Trophoblast cell (in vitro differentiated cells and primary cell): ENCODE data around the gene ABCA13.
A peak's percentile ranks its signal among the peaks of the same experiment; 100 is the strongest.

ENCODE experiments used
- DNase-seq, 2 donors: peaks; one replicate each; pipeline ENCODE4 v3.0.0-alpha.2; 2016
- H2AFZ ChIP-seq: 2 replicates; pipeline ENCODE4 v1.6.1; 2013; ENCODE audit warnings: low read length, moderate library complexity, mild to moderate bottlenecking; ENCODE audit not compliant: insufficient read depth, poor library complexity
- H2AK5ac ChIP-seq: 2 replicates; pipeline ENCODE4 v1.6.1; 2013; ENCODE audit warnings: mild to moderate bottlenecking, low read length
- H2BK120ac ChIP-seq: 2 replicates; pipeline ENCODE4 v1.6.1; 2013; ENCODE audit warnings: low read length, mild to moderate bottlenecking, moderate library complexity; ENCODE audit not compliant: insufficient read depth, poor library complexity
- H2BK12ac ChIP-seq: 2 replicates; pipeline ENCODE4 v1.6.1; 2013; ENCODE audit warnings: mild to moderate bottlenecking, low read length, moderate library complexity
- H2BK5ac ChIP-seq: 2 replicates; pipeline ENCODE4 v1.6.1; 2013; ENCODE audit warnings: low read length, low read depth, moderate library complexity, mild to moderate bottlenecking; ENCODE audit not compliant: poor library complexity
- H3K14ac ChIP-seq: 2 replicates; pipeline ENCODE4 v1.6.1; 2013; ENCODE audit warnings: mild to moderate bottlenecking, low read length
- H3K18ac ChIP-seq: 2 replicates; pipeline ENCODE4 v1.6.1; 2013; ENCODE audit warnings: mild to moderate bottlenecking, low read length
- H3K23ac ChIP-seq: 2 replicates; pipeline ENCODE4 v1.6.1; 2013; ENCODE audit warnings: low read length
- H3K27ac ChIP-seq: 2 replicates; pipeline ENCODE4 v1.5.1; 2013; ENCODE audit warnings: low read depth, mild to moderate bottlenecking, inconsistent platforms, low read length, moderate library complexity
- H3K27me3 ChIP-seq: 2 replicates; pipeline ENCODE4 v1.6.1; 2013; ENCODE audit warnings: inconsistent platforms, mild to moderate bottlenecking, low read length, moderate library complexity; ENCODE audit not compliant: insufficient read depth
- H3K36me3 ChIP-seq, 2 experiments: 1 replicate in 1 of 2; 2 replicates in 1 of 2; pipeline ENCODE4 v1.6.1; 2013; ENCODE audit warnings: low read length in 2 of 2, mild to moderate bottlenecking in 2 of 2, moderate library complexity in 1 of 2; ENCODE audit not compliant: insufficient read depth in 2 of 2, control insufficient read depth in 1 of 2
- H3K4ac ChIP-seq: 2 replicates; pipeline ENCODE4 v1.6.1; 2013; ENCODE audit warnings: low read depth, mild to moderate bottlenecking, low read length, moderate library complexity
- H3K4me1 ChIP-seq, 2 experiments: 1 replicate in 1 of 2; 2 replicates in 1 of 2; pipeline ENCODE4 v1.6.1; 2013; ENCODE audit warnings: low read length in 2 of 2, mild to moderate bottlenecking in 2 of 2, moderate library complexity in 1 of 2; ENCODE audit not compliant: insufficient read depth in 2 of 2, control insufficient read depth in 1 of 2
- H3K4me2 ChIP-seq: 2 replicates; pipeline ENCODE4 v1.6.1; 2013; ENCODE audit warnings: inconsistent platforms, mild to moderate bottlenecking, low read length, moderate library complexity
- H3K4me3 ChIP-seq: 2 replicates; pipeline ENCODE4 v1.5.1; 2013; ENCODE audit warnings: mild to moderate bottlenecking, low read depth, low read length, inconsistent platforms
- H3K79me1 ChIP-seq: one replicate; pipeline ENCODE4 v1.6.1; 2013; ENCODE audit warnings: low read length
- H3K79me2 ChIP-seq: 2 replicates; pipeline ENCODE4 v1.6.1; 2013; ENCODE audit warnings: low read length, mild to moderate bottlenecking; ENCODE audit not compliant: control insufficient read depth, insufficient read depth, poor library complexity
- H3K9ac ChIP-seq: 2 replicates; pipeline ENCODE4 v1.6.1; 2013; ENCODE audit warnings: mild to moderate bottlenecking, low read length
- H3K9me3 ChIP-seq: 2 replicates; pipeline ENCODE4 v1.6.1; 2013; ENCODE audit warnings: low read depth, mild to moderate bottlenecking, control low read depth, inconsistent platforms, low read length; ENCODE audit not compliant: insufficient read depth
- H4K12ac ChIP-seq: 2 replicates; pipeline ENCODE4 v1.6.1; 2013; ENCODE audit warnings: low read depth, mild to moderate bottlenecking, low read length, moderate library complexity
- H4K8ac ChIP-seq: 2 replicates; pipeline ENCODE4 v1.6.1; 2013; ENCODE audit warnings: low read depth, mild to moderate bottlenecking, low read length, moderate library complexity
- H4K91ac ChIP-seq: one replicate; pipeline ENCODE4 v1.6.1; 2013; ENCODE audit warnings: low read depth, mild to moderate bottlenecking, low read length, moderate library complexity
- WGBS: extraction: QIAGEN DNeasy Blood & Tissue Kit; methylation state at CpG from one replicate; pipeline ENCODE4 v1.1.7; 2013; ENCODE audit warnings: missing lambda C conversion rate; ENCODE audit not compliant: insufficient read length, insufficient coverage; ENCODE audit errors: extremely low coverage; 5-methylcytosine and 5-hydroxymethylcytosine counted together

The ABCA13 gene

GRCh38 chr7:48363174-48363573, 191.9 kb downstream of the ABCA13 start:
- Histone ChIP-seq H3K4ac (no peak overlapping the region), H3K4me1 (peaks cover 3% of the 10 kb centered on the region in 2 experiments), H3K9me3 (no peaks in the 10 kb centered on the region), H2AFZ (no peak overlapping the region), H3K79me2 (no peaks in the 10 kb centered on the region), H3K27ac (no peak overlapping the region), H3K4me3 (no peak overlapping the region), H3K36me3 (no peaks in the 10 kb centered on the region), H2BK12ac (no peak overlapping the region), H4K8ac (no peak overlapping the region), H3K79me1 (no peaks in the 10 kb centered on the region), H3K14ac (no peak overlapping the region), H3K9ac (no peak overlapping the region), H3K4me2 (no peak overlapping the region), H2BK5ac (no peak overlapping the region), H2BK120ac (no peak overlapping the region), H4K91ac (no peak overlapping the region), H3K23ac (no peak overlapping the region), H2AK5ac (no peak overlapping the region), H3K18ac (no peak overlapping the region), H4K12ac (no peak overlapping the region), H3K27me3 (no peaks in the 10 kb centered on the region)
- DNase-seq = no peak
- WGBS = no CpG with 5 or more reads among the region's 3 CpGs

- Histone ChIP-seq H4K8ac (no peak overlapping the region), H2BK12ac (no peak overlapping the region), H3K4me2 (no peak overlapping the region), H3K79me1 (no peaks in the 10 kb centered on the region), H3K27ac (no peak overlapping the region), H3K23ac (no peak overlapping the region), H3K9me3 (no peaks in the 10 kb centered on the region), H3K9ac (no peak overlapping the region), H3K79me2 (no peaks in the 10 kb centered on the region), H3K36me3 (no peaks in the 10 kb centered on the region), H3K4me1 (peaks cover 3% of the 10 kb centered on the region in 2 experiments), H3K4me3 (no peak overlapping the region), H4K91ac (no peak overlapping the region), H3K4ac (no peak overlapping the region), H2AK5ac (no peak overlapping the region), H3K18ac (no peak overlapping the region), H2BK120ac (no peak overlapping the region), H3K27me3 (no peaks in the 10 kb centered on the region), H2AFZ (no peak overlapping the region), H3K14ac (no peak overlapping the region), H2BK5ac (no peak overlapping the region), H4K12ac (no peak overlapping the region)
- no peak for DNase-seq
- no CpG with 5 or more reads among the region's 2 CpGs for WGBS
Measured at GRCh38 chr7:48365010-48365409, 193.8 kb downstream of the ABCA13 start.

GRCh38 chr7:48366096-48366495, 194.8 kb downstream of the ABCA13 start:
- no peak overlapping the region for H3K27ac ChIP-seq
- H2BK120ac ChIP-seq = no peak overlapping the region
- no CpG with 5 or more reads among the region's 4 CpGs for WGBS
- no peak overlapping the region for H3K4me2 ChIP-seq
- no peak overlapping the region for H4K12ac ChIP-seq
- H3K23ac ChIP-seq = no peak overlapping the region
- H3K9ac ChIP-seq = no peak overlapping the region
- H3K4me3 ChIP-seq = no peak overlapping the region
- no peak overlapping the region for H4K8ac ChIP-seq
- no peak overlapping the region for H2AFZ ChIP-seq
- no peaks in the 10 kb centered on the region for H3K27me3 ChIP-seq
- H2AK5ac ChIP-seq = no peak overlapping the region
- H2BK5ac ChIP-seq = no peak overlapping the region
- H3K4me1 ChIP-seq = peaks cover 3% of the 10 kb centered on the region in 2 experiments
- no peaks in the 10 kb centered on the region for H3K36me3 ChIP-seq
- no peak overlapping the region for H3K18ac ChIP-seq
- H2BK12ac ChIP-seq = no peak overlapping the region
- no peaks in the 10 kb centered on the region for H3K79me1 ChIP-seq
- H3K14ac ChIP-seq = no peak overlapping the region
- no peak overlapping the region for H4K91ac ChIP-seq
- no peak overlapping the region for H3K4ac ChIP-seq
- peak in 1 of 2 donors; percentile 29 for DNase-seq
- no peaks in the 10 kb centered on the region for H3K79me2 ChIP-seq
- no peaks in the 10 kb centered on the region for H3K9me3 ChIP-seq

GRCh38 chr7:48376263-48376662, 205.0 kb downstream of the ABCA13 start:
- Histone ChIP-seq H3K9ac (no peak overlapping the region), H4K91ac (no peak overlapping the region), H2BK12ac (no peak overlapping the region), H2AFZ (no peak overlapping the region), H3K18ac (no peak overlapping the region), H2AK5ac (no peak overlapping the region), H3K4ac (no peak overlapping the region), H3K4me3 (no peak overlapping the region), H3K4me2 (no peak overlapping the region), H3K9me3 (no peaks in the 10 kb centered on the region), H3K36me3 (no peaks in the 10 kb centered on the region), H2BK5ac (no peak overlapping the region), H3K27me3 (no peaks in the 10 kb centered on the region), H3K79me1 (no peaks in the 10 kb centered on the region), H3K14ac (no peak overlapping the region), H3K23ac (no peak overlapping the region), H4K8ac (no peak overlapping the region), H3K4me1 (no peaks in the 10 kb centered on the region), H3K79me2 (no peaks in the 10 kb centered on the region), H4K12ac (no peak overlapping the region), H2BK120ac (no peak overlapping the region), H3K27ac (no peak overlapping the region)
- no peak for DNase-seq
